ENCODE results near the gene ITCH.
"Not testable (repeated sequence)": the region's sequence is repeated elsewhere in the genome, so short reads cannot be mapped to it uniquely, and the experiment has no call there.

Gene ITCH

DNA sequence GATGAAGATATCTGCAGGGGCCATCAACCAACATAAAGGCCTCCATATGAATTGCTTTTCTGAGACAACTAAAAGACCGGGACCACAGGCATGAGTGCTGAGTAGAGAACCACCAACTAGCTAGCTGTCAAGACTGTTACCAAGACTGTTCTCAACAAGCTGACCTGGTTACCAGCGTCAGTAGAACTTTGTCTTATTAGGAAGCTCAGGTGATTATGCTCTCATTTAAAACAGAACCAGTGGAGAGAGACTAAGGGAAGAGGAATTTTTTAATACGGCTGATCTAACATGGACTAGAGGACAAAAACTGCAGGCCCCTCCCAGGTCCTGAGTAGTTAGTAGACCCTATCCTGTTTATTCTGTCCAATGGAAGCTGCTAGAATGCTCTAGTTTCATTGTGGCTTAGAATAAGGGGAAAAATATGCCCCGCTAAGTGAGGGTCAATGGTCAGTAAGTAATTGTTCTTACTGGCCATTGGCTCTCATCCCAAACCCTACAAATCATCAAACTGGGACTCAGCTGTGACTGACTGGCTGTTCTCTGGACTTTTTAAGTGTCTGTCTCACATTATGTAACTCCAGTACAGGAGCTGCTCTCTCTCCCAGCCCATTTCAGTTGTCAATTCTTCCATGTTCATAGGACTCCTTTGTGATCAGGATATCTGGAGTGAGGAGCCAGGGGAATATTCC lies 149.3 kb downstream of the ITCH start:
- H3K27me3 ChIP-seq (ENCODE audit: control insufficient read depth in 3 of 3, insufficient read depth in 3 of 3, low read depth in 1 of 3, low read length in 3 of 3): no peaks in the 10 kb centered on the region
- no peak overlapping the region for H4K91ac ChIP-seq (ENCODE audit: low read depth, low read length, poor library complexity)
- H3K4me1 ChIP-seq (ENCODE audit: control insufficient read depth in 2 of 2, insufficient read depth in 1 of 2, low read depth in 1 of 2, low read length in 2 of 2): peaks cover 0 to 2% of the 10 kb centered on the region in 2 donors
- H3K4me2 ChIP-seq (ENCODE audit: insufficient read depth, low read length, poor library complexity, severe bottlenecking): no peak overlapping the region
- no peak overlapping the region for H2BK12ac ChIP-seq (ENCODE audit: low read length)
- no peak overlapping the region for H3K27ac ChIP-seq (replicated peaks; ENCODE audit: low read length)
- no peak overlapping the region for H2BK5ac ChIP-seq (ENCODE audit: low read length)
- no peak overlapping the region for H3K9ac ChIP-seq (ENCODE audit: low read depth, low read length, poor library complexity)
- H3K18ac ChIP-seq (ENCODE audit: low read length): no peak overlapping the region
- peaks cover 2% of the 10 kb centered on the region for H3K79me1 ChIP-seq (ENCODE audit: low read depth, low read length)
- no peaks in the 10 kb centered on the region for H3K9me3 ChIP-seq (replicated peaks in 1 of 2; ENCODE audit: control insufficient read depth in 2 of 2, insufficient read depth in 1 of 2, low read depth in 1 of 2, low read length in 2 of 2)
- H3K36me3 ChIP-seq (replicated peaks in 1 of 2; ENCODE audit: control insufficient read depth in 2 of 2, insufficient read depth in 2 of 2, low read length in 2 of 2): peaks cover 6 to 57% of the 10 kb centered on the region in 2 donors
- H3K4ac ChIP-seq (ENCODE audit: low read length): no peak overlapping the region
- no peak overlapping the region for H3K14ac ChIP-seq (ENCODE audit: low read length)
- no peak overlapping the region for H4K8ac ChIP-seq (ENCODE audit: low read depth, low read length)
- no peak for DNase-seq (ENCODE audit: low spot score)
- H2AK5ac ChIP-seq (ENCODE audit: low read depth, low read length): no peak overlapping the region
- H2BK120ac ChIP-seq (ENCODE audit: low read depth, low read length): no peak overlapping the region
- H3K23ac ChIP-seq (ENCODE audit: low read depth, low read length, poor library complexity): no peak overlapping the region
- no peak overlapping the region for H3K4me3 ChIP-seq (ENCODE audit: low read length in 2 of 2)
- no CpG with 5 or more reads among the region's 4 CpGs for WGBS, 2 donors (ENCODE audit: extremely low coverage in 2 of 2, insufficient read length in 2 of 2, insufficient replicate concordance in 1 of 2)
- no peak overlapping the region for H2BK15ac ChIP-seq (ENCODE audit: low read length)
- H2AFZ ChIP-seq (ENCODE audit: low read length): no peak overlapping the region

DNA sequence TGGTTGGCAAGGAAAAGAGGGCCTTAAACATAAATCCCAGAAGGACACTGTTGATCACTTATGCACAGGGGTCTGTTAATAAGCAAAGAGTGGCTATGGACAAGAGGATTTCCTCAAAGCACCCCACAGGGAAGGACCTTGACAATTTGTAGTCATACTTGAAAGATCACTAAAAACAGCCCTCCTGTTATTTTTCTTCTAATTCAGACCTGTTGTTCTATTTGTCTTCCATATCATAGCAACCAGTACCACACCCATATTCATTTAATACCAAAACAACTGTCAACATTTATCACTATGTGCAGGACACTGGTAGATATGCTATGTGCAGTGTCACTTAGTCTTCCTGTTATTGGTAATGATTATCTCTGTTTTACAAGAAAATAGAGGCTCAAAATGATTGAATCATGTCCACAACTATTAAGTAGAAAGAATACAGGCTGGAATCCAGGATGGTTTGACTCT lies 149.9 kb downstream of the ITCH start:
- H3K18ac ChIP-seq (ENCODE audit: low read length): no peak overlapping the region
- no peak overlapping the region for H2AK5ac ChIP-seq (ENCODE audit: low read depth, low read length)
- H3K9me3 ChIP-seq (replicated peaks in 1 of 2; ENCODE audit: control insufficient read depth in 2 of 2, insufficient read depth in 1 of 2, low read depth in 1 of 2, low read length in 2 of 2): no peaks in the 10 kb centered on the region
- H3K4me1 ChIP-seq (ENCODE audit: control insufficient read depth in 2 of 2, insufficient read depth in 1 of 2, low read depth in 1 of 2, low read length in 2 of 2): peaks cover 0 to 2% of the 10 kb centered on the region in 2 donors
- no peak overlapping the region for H4K8ac ChIP-seq (ENCODE audit: low read depth, low read length)
- H2BK5ac ChIP-seq (ENCODE audit: low read length): no peak overlapping the region
- no peak for DNase-seq (ENCODE audit: low spot score)
- H3K27ac ChIP-seq (replicated peaks; ENCODE audit: low read length): no peak overlapping the region
- no peak overlapping the region for H2AFZ ChIP-seq (ENCODE audit: low read length)
- no peaks in the 10 kb centered on the region for H3K27me3 ChIP-seq (ENCODE audit: control insufficient read depth in 3 of 3, insufficient read depth in 3 of 3, low read depth in 1 of 3, low read length in 3 of 3)
- H2BK120ac ChIP-seq (ENCODE audit: low read depth, low read length): no peak overlapping the region
- H3K79me1 ChIP-seq (ENCODE audit: low read depth, low read length): peaks cover 3% of the 10 kb centered on the region
- no peak overlapping the region for H3K14ac ChIP-seq (ENCODE audit: low read length)
- H2BK12ac ChIP-seq (ENCODE audit: low read length): no peak overlapping the region
- H3K23ac ChIP-seq (ENCODE audit: low read depth, low read length, poor library complexity): no peak overlapping the region
- H3K4ac ChIP-seq (ENCODE audit: low read length): no peak overlapping the region
- H3K36me3 ChIP-seq (replicated peaks in 1 of 2; ENCODE audit: control insufficient read depth in 2 of 2, insufficient read depth in 2 of 2, low read length in 2 of 2): peaks cover 4 to 54% of the 10 kb centered on the region in 2 donors
- no peak overlapping the region for H4K91ac ChIP-seq (ENCODE audit: low read depth, low read length, poor library complexity)
- H3K9ac ChIP-seq (ENCODE audit: low read depth, low read length, poor library complexity): no peak overlapping the region
- H3K4me2 ChIP-seq (ENCODE audit: insufficient read depth, low read length, poor library complexity, severe bottlenecking): no peak overlapping the region
- no peak overlapping the region for H3K4me3 ChIP-seq (ENCODE audit: low read length in 2 of 2)
- no peak overlapping the region for H2BK15ac ChIP-seq (ENCODE audit: low read length)

DNA sequence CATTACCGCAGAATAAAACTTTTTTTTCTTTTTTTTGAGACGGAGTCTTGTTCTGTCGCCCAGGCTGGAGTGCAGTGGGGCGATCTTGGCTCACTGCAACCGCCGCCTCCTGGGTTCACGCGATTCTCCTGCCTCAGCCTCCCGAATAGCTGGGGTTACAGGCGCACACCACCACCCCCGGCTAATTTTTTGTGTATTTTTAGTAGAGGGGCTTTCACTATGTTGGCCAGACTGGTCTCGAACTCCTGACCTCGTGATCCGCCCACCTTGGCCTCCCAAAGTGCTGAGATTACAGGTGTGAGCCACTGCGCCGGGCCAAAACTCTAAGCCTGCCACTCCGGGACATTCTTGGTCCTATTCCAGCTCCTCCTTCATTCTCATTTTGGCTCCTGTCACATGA lies 151.0 kb downstream of the ITCH start:
- not testable (repeated sequence) for H3K14ac ChIP-seq (ENCODE audit: low read length); H2BK12ac ChIP-seq (ENCODE audit: low read length); H2BK5ac ChIP-seq (ENCODE audit: low read length); H2AK5ac ChIP-seq (ENCODE audit: low read depth, low read length); H3K4me1 ChIP-seq (ENCODE audit: control insufficient read depth in 2 of 2, insufficient read depth in 1 of 2, low read depth in 1 of 2, low read length in 2 of 2); H3K4me3 ChIP-seq (ENCODE audit: low read length in 2 of 2); H2BK15ac ChIP-seq (ENCODE audit: low read length); H3K9me3 ChIP-seq (replicated peaks in 1 of 2; ENCODE audit: control insufficient read depth in 2 of 2, insufficient read depth in 1 of 2, low read depth in 1 of 2, low read length in 2 of 2); H2AFZ ChIP-seq (ENCODE audit: low read length); DNase-seq (ENCODE audit: low spot score); H4K8ac ChIP-seq (ENCODE audit: low read depth, low read length); H3K23ac ChIP-seq (ENCODE audit: low read depth, low read length, poor library complexity); H2BK120ac ChIP-seq (ENCODE audit: low read depth, low read length); H3K4me2 ChIP-seq (ENCODE audit: insufficient read depth, low read length, poor library complexity, severe bottlenecking); H4K91ac ChIP-seq (ENCODE audit: low read depth, low read length, poor library complexity); H3K18ac ChIP-seq (ENCODE audit: low read length); H3K4ac ChIP-seq (ENCODE audit: low read length); H3K79me1 ChIP-seq (ENCODE audit: low read depth, low read length); H3K9ac ChIP-seq (ENCODE audit: low read depth, low read length, poor library complexity); H3K27ac ChIP-seq (replicated peaks; ENCODE audit: low read length); H3K27me3 ChIP-seq (ENCODE audit: control insufficient read depth in 3 of 3, insufficient read depth in 3 of 3, low read depth in 1 of 3, low read length in 3 of 3)
- peaks cover 2 to 52% of the 10 kb centered on the region in 2 donors for H3K36me3 ChIP-seq (replicated peaks in 1 of 2; ENCODE audit: control insufficient read depth in 2 of 2, insufficient read depth in 2 of 2, low read length in 2 of 2)
- no CpG with 5 or more reads among the region's 17 CpGs for WGBS, 2 donors (ENCODE audit: extremely low coverage in 2 of 2, insufficient read length in 2 of 2, insufficient replicate concordance in 1 of 2)

DNA sequence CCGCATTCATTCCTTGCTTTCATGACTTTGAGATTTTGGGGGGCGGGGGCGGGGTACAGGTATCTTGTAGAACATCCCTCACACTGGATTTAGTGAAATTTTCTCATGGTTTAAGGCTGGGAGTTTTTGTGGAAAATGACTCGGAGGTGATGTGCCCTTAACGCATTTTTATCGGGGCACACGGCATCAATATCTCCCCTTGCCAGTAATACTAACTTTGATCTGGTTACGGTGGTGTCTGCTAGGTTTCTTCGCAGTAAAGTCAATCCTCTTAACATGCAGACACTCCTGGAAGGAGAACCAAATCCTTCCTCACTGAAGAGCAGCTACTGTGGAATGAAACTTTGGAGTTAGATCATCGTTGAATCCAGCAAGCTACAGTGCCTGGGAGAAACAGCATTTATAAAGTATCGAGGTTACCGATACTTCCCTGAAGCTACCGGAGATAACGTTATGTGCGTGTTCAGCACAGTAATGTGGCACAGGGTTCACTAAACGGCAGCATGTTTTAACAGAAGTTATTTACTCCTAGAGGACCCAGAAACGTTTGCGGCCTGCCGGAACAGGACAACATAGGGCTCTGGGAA lies 151.9 kb downstream of the ITCH start:
- H2BK5ac ChIP-seq (ENCODE audit: low read length): no peak overlapping the region
- H3K23ac ChIP-seq (ENCODE audit: low read depth, low read length, poor library complexity): no peak overlapping the region
- H3K9ac ChIP-seq (ENCODE audit: low read depth, low read length, poor library complexity): no peak overlapping the region
- peak overlapping the region; percentile 98 for H2AFZ ChIP-seq (ENCODE audit: low read length)
- H3K4ac ChIP-seq (ENCODE audit: low read length): no peak overlapping the region
- H2BK120ac ChIP-seq (ENCODE audit: low read depth, low read length): no peak overlapping the region
- peak overlapping the region; percentile 78 to 81 for H3K4me3 ChIP-seq (ENCODE audit: low read length in 2 of 2)
- H2BK12ac ChIP-seq (ENCODE audit: low read length): no peak overlapping the region
- no peaks in the 10 kb centered on the region for H3K9me3 ChIP-seq (replicated peaks in 1 of 2; ENCODE audit: control insufficient read depth in 2 of 2, insufficient read depth in 1 of 2, low read depth in 1 of 2, low read length in 2 of 2)
- H4K91ac ChIP-seq (ENCODE audit: low read depth, low read length, poor library complexity): no peak overlapping the region
- H3K27me3 ChIP-seq (ENCODE audit: control insufficient read depth in 3 of 3, insufficient read depth in 3 of 3, low read depth in 1 of 3, low read length in 3 of 3): no peaks in the 10 kb centered on the region
- no peak overlapping the region for H2BK15ac ChIP-seq (ENCODE audit: low read length)
- no peak for DNase-seq (ENCODE audit: low spot score)
- H3K18ac ChIP-seq (ENCODE audit: low read length): no peak overlapping the region
- no peak overlapping the region for H2AK5ac ChIP-seq (ENCODE audit: low read depth, low read length)
- WGBS, 2 donors (ENCODE audit: extremely low coverage in 2 of 2, insufficient read length in 2 of 2, insufficient replicate concordance in 1 of 2): no CpG with 5 or more reads among the region's 19 CpGs
- no peak overlapping the region for H4K8ac ChIP-seq (ENCODE audit: low read depth, low read length)
- H3K27ac ChIP-seq (replicated peaks; ENCODE audit: low read length): peak overlapping the region; percentile 17
- peaks cover 0 to 2% of the 10 kb centered on the region in 2 donors for H3K4me1 ChIP-seq (ENCODE audit: control insufficient read depth in 2 of 2, insufficient read depth in 1 of 2, low read depth in 1 of 2, low read length in 2 of 2)
- no peak overlapping the region for H3K14ac ChIP-seq (ENCODE audit: low read length)
- H3K79me1 ChIP-seq (ENCODE audit: low read depth, low read length): peaks cover 3% of the 10 kb centered on the region
- H3K4me2 ChIP-seq (ENCODE audit: insufficient read depth, low read length, poor library complexity, severe bottlenecking): peak overlapping the region; percentile 72
- H3K36me3 ChIP-seq (replicated peaks in 1 of 2; ENCODE audit: control insufficient read depth in 2 of 2, insufficient read depth in 2 of 2, low read length in 2 of 2): peaks cover 0 to 52% of the 10 kb centered on the region in 2 donors
